HG03159 (cell line): ENCODE measurements around the gene ZDHHC8.
"Not testable (repeated sequence)": the region's sequence is repeated elsewhere in the genome, so short reads cannot be mapped to it uniquely, and the experiment has no call there.

Experiments used
- ATAC-seq: cut with Tn5 transposase; IDR thresholded peaks from one replicate; pipeline ENCODE4 v1.9.1; 2021; ENCODE audit warnings: mild to moderate bottlenecking, moderate library complexity; ENCODE audit not compliant: unreplicated experiment

ZDHHC8 gene

GRCh38 chr22:20157430-20158183 lies 26.0 kb downstream of the ZDHHC8 start:
- ATAC-seq: no peak

- ATAC-seq: no peak
Measured at GRCh38 chr22:20158391-20159036, 26.9 kb downstream of the ZDHHC8 start.

GRCh38 chr22:20159076-20159475 lies 27.5 kb downstream of the ZDHHC8 start:
- no peak for ATAC-seq

GRCh38 chr22:20159531-20159930 lies 27.9 kb downstream of the ZDHHC8 start:
- not testable (repeated sequence) for ATAC-seq

- no peak for ATAC-seq
Measured at GRCh38 chr22:20160041-20160440, 28.4 kb downstream of the ZDHHC8 start.

GRCh38 chr22:20164863-20165262 lies 33.3 kb downstream of the ZDHHC8 start:
- ATAC-seq: no peak

GRCh38 chr22:20165421-20165820 lies 33.8 kb downstream of the ZDHHC8 start:
- no peak for ATAC-seq

GRCh38 chr22:20165913-20166312 lies 34.3 kb downstream of the ZDHHC8 start:
- no peak for ATAC-seq

- no peak for ATAC-seq
Measured at GRCh38 chr22:20166703-20167102, 35.1 kb downstream of the ZDHHC8 start.

GRCh38 chr22:20167643-20168322 lies 36.2 kb downstream of the ZDHHC8 start:
- ATAC-seq: no peak

- no peak for ATAC-seq
Measured at GRCh38 chr22:20169253-20169822, 37.7 kb downstream of the ZDHHC8 start.

- no peak for ATAC-seq
Measured at GRCh38 chr22:20170170-20170569, 38.6 kb downstream of the ZDHHC8 start.

GRCh38 chr22:20171288-20172140 lies 39.9 kb downstream of the ZDHHC8 start:
- no peak for ATAC-seq

- no peak for ATAC-seq
Measured at GRCh38 chr22:20172141-20172613, 40.6 kb downstream of the ZDHHC8 start.

- no peak for ATAC-seq
Measured at GRCh38 chr22:20173246-20173645, 41.6 kb downstream of the ZDHHC8 start.

- ATAC-seq: no peak
Measured at GRCh38 chr22:20173772-20174171, 42.2 kb downstream of the ZDHHC8 start.

GRCh38 chr22:20174785-20175596 lies 43.4 kb downstream of the ZDHHC8 start:
- ATAC-seq: no peak

GRCh38 chr22:20175597-20175900 lies 43.9 kb downstream of the ZDHHC8 start:
- no peak for ATAC-seq

GRCh38 chr22:20176421-20177085 lies 44.9 kb downstream of the ZDHHC8 start:
- no peak for ATAC-seq
